ENCODE results near the gene MPI. TPM values are rescaled to one million over a fixed set of nuclear protein-coding genes. Genes with fewer than 3 reads are reported as not detected.
A peak's percentile ranks its signal among the peaks of the same experiment; 100 is the strongest.

The MPI gene
- total RNA-seq, 1 donor from 2014 or later: 52.3 TPM

DNA sequence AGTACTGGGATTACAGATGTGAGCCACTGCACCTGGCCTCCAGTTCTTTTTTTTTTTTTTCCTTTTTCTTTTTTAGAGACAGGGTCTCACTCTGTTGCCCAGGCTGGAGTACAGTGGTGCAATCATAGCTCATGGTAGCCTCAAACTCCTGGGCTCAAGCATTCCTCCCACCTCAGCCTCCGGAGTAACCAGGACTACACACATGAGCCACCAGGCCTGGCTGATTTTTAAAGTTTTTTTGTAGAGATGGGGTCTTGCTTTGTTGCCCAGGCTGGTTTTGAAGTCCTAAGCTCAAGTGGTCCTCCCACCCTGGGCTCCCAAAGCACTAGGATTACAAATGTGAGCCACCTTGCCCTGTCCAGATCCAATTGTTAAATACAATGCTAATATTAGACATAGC is 33.3 kb upstream of the MPI start:
- H3K9me3 ChIP-seq (replicated peaks): no peaks in the 10 kb centered on the region
- H3K4me3 ChIP-seq: no peak overlapping the region
- peaks cover 28% of the 10 kb centered on the region for H3K36me3 ChIP-seq
- TF ChIP-seq, protein P1, sequence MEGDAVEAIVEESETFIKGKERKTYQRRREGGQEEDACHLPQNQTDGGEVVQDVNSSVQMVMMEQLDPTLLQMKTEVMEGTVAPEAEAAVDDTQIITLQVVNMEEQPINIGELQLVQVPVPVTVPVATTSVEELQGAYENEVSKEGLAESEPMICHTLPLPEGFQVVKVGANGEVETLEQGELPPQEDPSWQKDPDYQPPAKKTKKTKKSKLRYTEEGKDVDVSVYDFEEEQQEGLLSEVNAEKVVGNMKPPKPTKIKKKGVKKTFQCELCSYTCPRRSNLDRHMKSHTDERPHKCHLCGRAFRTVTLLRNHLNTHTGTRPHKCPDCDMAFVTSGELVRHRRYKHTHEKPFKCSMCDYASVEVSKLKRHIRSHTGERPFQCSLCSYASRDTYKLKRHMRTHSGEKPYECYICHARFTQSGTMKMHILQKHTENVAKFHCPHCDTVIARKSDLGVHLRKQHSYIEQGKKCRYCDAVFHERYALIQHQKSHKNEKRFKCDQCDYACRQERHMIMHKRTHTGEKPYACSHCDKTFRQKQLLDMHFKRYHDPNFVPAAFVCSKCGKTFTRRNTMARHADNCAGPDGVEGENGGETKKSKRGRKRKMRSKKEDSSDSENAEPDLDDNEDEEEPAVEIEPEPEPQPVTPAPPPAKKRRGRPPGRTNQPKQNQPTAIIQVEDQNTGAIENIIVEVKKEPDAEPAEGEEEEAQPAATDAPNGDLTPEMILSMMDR (IDR thresholded peaks at IDR 0.05; ENCODE audit: borderline replicate concordance): no peak
- intact Hi-C loops (cut with micrococcal nuclease): no loop called here
- H3K27ac ChIP-seq (replicated peaks): peak overlapping the region; percentile 44
- H3K4me1 ChIP-seq: peaks cover 52% of the 10 kb centered on the region
- DNase-seq: no peak
- no peaks in the 10 kb centered on the region for H3K27me3 ChIP-seq (ENCODE audit: low read depth)

DNA sequence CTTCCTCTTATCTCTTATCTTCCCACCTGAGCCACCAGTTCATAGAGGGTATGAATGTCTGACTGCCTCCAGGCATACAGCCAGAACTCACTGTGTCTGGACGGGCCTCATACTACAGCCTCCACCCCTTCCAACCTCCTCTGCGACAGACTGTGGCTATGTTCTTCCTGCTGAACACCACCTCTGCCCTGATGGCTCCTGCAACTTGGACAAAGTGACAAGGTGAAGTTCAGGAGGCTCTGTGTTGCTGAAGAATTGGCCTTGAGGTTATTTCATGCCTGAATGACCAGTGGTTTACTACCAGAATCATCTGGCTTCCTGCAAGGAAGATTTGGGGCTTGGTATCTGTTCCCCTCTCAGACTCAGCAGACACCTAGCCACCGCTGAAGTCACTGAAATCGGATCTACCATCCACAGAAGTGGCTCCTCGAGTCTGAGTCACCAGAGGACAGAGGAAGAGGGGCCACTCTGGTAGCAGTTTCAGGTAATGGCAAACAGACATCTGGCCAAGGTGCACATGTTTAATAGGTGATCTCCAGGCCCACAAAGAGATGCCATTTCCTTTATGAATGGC is 32.7 kb upstream of the MPI start:
- peaks cover 52% of the 10 kb centered on the region for H3K4me1 ChIP-seq
- no peaks in the 10 kb centered on the region for H3K9me3 ChIP-seq (replicated peaks)
- intact Hi-C loops (cut with micrococcal nuclease): no loop called here
- TF ChIP-seq, protein P1 (IDR thresholded peaks at IDR 0.05; ENCODE audit: borderline replicate concordance): no peak
- H3K27ac ChIP-seq (replicated peaks): peak overlapping the region; percentile 39
- H3K27me3 ChIP-seq (ENCODE audit: low read depth): no peaks in the 10 kb centered on the region
- DNase-seq: no peak
- H3K36me3 ChIP-seq: peaks cover 22% of the 10 kb centered on the region
- H3K4me3 ChIP-seq: no peak overlapping the region

DNA sequence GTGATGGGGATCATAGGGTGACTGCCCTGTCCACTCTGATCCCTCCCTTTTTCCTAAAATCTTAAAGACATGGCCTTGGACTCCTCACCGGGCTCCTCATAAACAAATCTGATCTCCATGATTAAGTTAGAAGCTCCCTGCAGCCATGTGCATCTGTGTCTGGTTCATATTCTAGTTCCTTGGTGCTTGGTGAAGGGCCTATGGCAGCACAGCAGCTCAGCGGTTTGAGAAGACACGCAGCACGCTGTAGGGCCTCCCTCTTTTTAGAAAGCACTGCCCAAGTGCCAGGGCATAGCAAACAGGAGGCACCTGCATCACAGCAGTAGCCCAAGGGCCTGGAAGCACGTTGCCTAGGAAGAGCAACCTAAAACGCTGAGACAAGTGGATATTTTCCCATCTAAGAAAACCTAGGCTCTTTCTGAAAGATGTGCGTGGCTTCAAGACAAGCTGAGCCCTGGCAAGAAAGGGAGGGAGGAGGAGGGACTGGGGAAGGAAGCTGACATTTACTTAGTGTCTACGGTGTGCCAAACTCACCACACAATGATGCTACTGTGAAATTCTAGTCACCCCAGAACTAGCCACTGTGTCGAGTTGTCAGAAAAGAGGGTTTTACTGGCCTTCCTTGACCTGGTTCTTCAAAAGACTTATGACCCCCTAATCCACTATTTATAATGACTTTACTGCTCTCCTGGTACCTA is 32.0 kb upstream of the MPI start:
- no peak overlapping the region for H3K4me3 ChIP-seq
- H3K36me3 ChIP-seq: peaks cover 15% of the 10 kb centered on the region
- H3K27me3 ChIP-seq (ENCODE audit: low read depth): no peaks in the 10 kb centered on the region
- peaks cover 52% of the 10 kb centered on the region for H3K4me1 ChIP-seq
- H3K27ac ChIP-seq (replicated peaks): peak overlapping the region; percentile 39
- intact Hi-C loops (cut with micrococcal nuclease): no loop called here
- H3K9me3 ChIP-seq (replicated peaks): no peaks in the 10 kb centered on the region
- no peak for DNase-seq
- TF ChIP-seq, protein P1 (IDR thresholded peaks at IDR 0.05; ENCODE audit: borderline replicate concordance): no peak

DNA sequence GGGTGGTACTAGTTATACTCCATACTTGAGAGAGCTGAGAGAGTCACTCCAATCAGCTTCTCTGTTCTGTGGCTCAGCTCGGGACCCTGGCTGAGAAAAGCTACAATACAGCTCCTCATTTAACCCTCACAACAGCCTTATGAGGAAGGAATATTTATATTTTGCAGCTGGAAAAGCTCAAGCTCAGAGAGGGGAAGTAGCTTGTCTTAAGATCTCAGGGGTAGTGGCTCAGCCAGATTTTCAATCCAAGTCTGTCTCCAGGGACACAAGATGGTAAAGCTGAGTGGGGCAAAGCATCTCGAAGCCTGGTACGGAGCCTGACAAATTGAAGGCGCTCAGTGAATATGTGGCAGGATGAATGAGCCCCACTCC is 31.5 kb upstream of the MPI start:
- H3K9me3 ChIP-seq (replicated peaks): no peaks in the 10 kb centered on the region
- peak overlapping the region; percentile 39 for H3K27ac ChIP-seq (replicated peaks)
- DNase-seq: no peak

DNA sequence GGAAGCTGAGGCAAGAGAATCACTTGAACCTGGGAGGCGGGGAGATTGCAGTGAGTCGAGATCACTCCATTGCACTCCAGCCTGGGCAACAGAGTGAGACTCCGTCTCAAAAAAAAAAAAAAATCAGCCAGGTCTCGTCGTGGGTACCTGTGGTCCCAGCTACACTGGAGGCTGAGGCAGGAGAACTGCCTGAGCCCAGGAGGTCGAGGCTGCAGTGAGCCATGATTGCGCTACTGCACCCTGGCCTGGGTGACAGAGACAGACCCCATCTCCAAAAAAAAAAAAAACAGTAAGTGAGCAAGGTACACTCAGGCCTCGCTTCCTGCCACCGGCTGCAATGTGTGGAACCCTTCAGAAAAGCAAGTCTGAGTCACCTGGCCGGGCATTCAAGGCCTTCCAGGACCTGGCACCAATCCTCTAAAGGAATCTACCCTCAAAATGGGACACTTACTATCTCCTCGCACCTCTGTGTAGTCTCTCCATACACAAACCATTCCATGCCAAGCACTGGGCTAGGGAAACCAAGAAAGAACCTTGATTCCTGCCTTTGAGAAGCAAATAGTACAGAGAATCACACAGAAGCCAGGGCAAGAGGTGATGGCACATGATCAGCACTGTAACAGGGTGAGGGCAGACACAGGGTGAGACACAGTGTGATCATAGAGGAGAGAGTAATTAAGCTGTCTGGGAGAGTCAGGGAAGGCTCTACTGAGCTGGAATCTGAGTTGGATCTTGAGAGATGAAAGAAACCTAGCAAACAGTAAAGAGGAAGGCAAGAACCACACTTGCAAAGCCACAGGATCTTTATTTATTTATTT is 26.4 kb upstream of the MPI start:
- DNase-seq: no peak
- no peaks in the 10 kb centered on the region for H3K9me3 ChIP-seq (replicated peaks)
- H3K36me3 ChIP-seq: no peaks in the 10 kb centered on the region
- peaks cover 74% of the 10 kb centered on the region for H3K4me1 ChIP-seq
- intact Hi-C loops (cut with micrococcal nuclease): no loop called here
- H3K27me3 ChIP-seq (ENCODE audit: low read depth): no peaks in the 10 kb centered on the region
- H3K4me3 ChIP-seq: no peak overlapping the region
- H3K27ac ChIP-seq (replicated peaks): peak overlapping the region; percentile 42
- TF ChIP-seq, protein P1 (IDR thresholded peaks at IDR 0.05; ENCODE audit: borderline replicate concordance): no peak

More for the DNA sequence above, 31.5 kb upstream of the MPI start:
- intact Hi-C loops (cut with micrococcal nuclease): no loop called here
- TF ChIP-seq, protein P1 (IDR thresholded peaks at IDR 0.05; ENCODE audit: borderline replicate concordance): no peak
- Histone ChIP-seq H3K4me1 (peaks cover 57% of the 10 kb centered on the region), H3K36me3 (peaks cover 10% of the 10 kb centered on the region), H3K4me3 (no peak overlapping the region), H3K27me3 (ENCODE audit: low read depth) (no peaks in the 10 kb centered on the region)
